Neural cell (in vitro differentiated cells): ENCODE measurements around the gene TSPOAP1.

Source experiments
- CTCF ChIP-seq: fragments of 450-650 bp; IDR thresholded peaks from 2 replicates; pipeline ENCODE4 v1.5.1; 2014; ENCODE audit warnings: antibody characterized with exemption, mild to moderate bottlenecking, moderate library complexity; ENCODE audit not compliant: poor library complexity, severe bottlenecking
- MXI1 ChIP-seq: fragments of 450-650 bp; conservative IDR thresholded peaks from 2 replicates; pipeline ENCODE4 v1.6.1; 2014; ENCODE audit warnings: antibody characterized with exemption, mild to moderate bottlenecking; ENCODE audit not compliant: poor library complexity, severe bottlenecking
- POLR2AphosphoS5 ChIP-seq: IDR thresholded peaks from 2 replicates; pipeline ENCODE4 v1.6.1; 2012
- TAF1 ChIP-seq: IDR thresholded peaks from 2 replicates; pipeline ENCODE4 v1.6.1; 2012; ENCODE audit warnings: low read depth

- TF ChIP-seq CTCF (peak; percentile 64), POLR2AphosphoS5 (peak; percentile 10), TAF1 (no peak), MXI1 (peak; percentile 54)
Measured at GRCh38 chr17:58329035-58329809, 627 bp upstream of the TSPOAP1 start.
